Liver (tissue), 9 donors: Measurements from ENCODE around the gene UBTD2. TPM values are rescaled to one million over a fixed set of nuclear protein-coding genes. Genes with fewer than 3 reads are reported as not detected.
A peak's percentile ranks its signal among the peaks of the same experiment; 100 is the strongest.

Experiments used
- DNase-seq: peaks from one replicate; pipeline ENCODE4 v3.0.0-alpha.2; 2017; ENCODE audit warnings: low spot score
- H3K27ac ChIP-seq, 2 donors: one replicate each; pipeline ENCODE4 v1.7.0; 2013; ENCODE audit warnings: inconsistent platforms in 2 of 2, low read length in 2 of 2, control low read depth in 1 of 2, low read depth in 1 of 2, mild to moderate bottlenecking in 1 of 2
- H3K27me3 ChIP-seq, 4 donors: one replicate each; pipeline versions ENCODE4 v1.6.1 to v1.7.0; 2013; ENCODE audit warnings: low read length in 3 of 4, inconsistent platforms in 1 of 4, mild to moderate bottlenecking in 1 of 4, moderate library complexity in 1 of 4; ENCODE audit not compliant: control insufficient read depth in 4 of 4, insufficient read depth in 4 of 4
- H3K36me3 ChIP-seq, 4 donors: one replicate each; pipeline versions ENCODE4 v1.6.1 to v1.7.0; 2013; ENCODE audit warnings: low read length in 3 of 4, mild to moderate bottlenecking in 3 of 4, low read depth in 1 of 4, moderate library complexity in 1 of 4; ENCODE audit not compliant: control insufficient read depth in 4 of 4, insufficient read depth in 3 of 4
- H3K4me1 ChIP-seq, 4 donors: one replicate each; pipeline versions ENCODE4 v1.6.1 to v1.7.0; 2013; ENCODE audit warnings: low read length in 3 of 4, mild to moderate bottlenecking in 3 of 4, moderate library complexity in 1 of 4; ENCODE audit not compliant: control insufficient read depth in 4 of 4, insufficient read depth in 4 of 4
- H3K4me3 ChIP-seq, 3 donors: one replicate each; pipeline versions ENCODE4 v1.6.1 to v1.7.0; 2013; ENCODE audit warnings: low read length in 3 of 3, control low read depth in 1 of 3, low read depth in 1 of 3, mild to moderate bottlenecking in 1 of 3
- H3K9ac ChIP-seq, 2 donors: one replicate each; pipeline ENCODE4 v1.7.0; 2013; ENCODE audit warnings: low read length in 2 of 2, mild to moderate bottlenecking in 2 of 2, moderate library complexity in 2 of 2, control low read depth in 1 of 2, low read depth in 1 of 2
- H3K9me3 ChIP-seq, 4 donors: one replicate each; pipeline versions ENCODE4 v1.6.1 to v1.7.0; 2013; ENCODE audit warnings: low read length in 3 of 4; ENCODE audit not compliant: control insufficient read depth in 4 of 4
- HNF4A ChIP-seq, 2 donors: conservative IDR thresholded peaks; 2 replicates each; pipeline ENCODE4 v1.6.1; 2016; ENCODE audit warnings: antibody characterized with exemption in 2 of 2, mild to moderate bottlenecking in 2 of 2
- HNF4G ChIP-seq: IDR thresholded peaks from 2 replicates; pipeline ENCODE4 v1.6.1; 2016; ENCODE audit warnings: antibody characterized with exemption
- NR2F2 ChIP-seq: IDR thresholded peaks from 2 replicates; pipeline ENCODE4 v1.6.1; 2016; ENCODE audit warnings: antibody characterized with exemption
- RXRA ChIP-seq, 2 donors: IDR thresholded peaks; 2 replicates each; pipeline ENCODE4 v1.6.1; 2017 to 2018; ENCODE audit warnings: antibody characterized with exemption in 2 of 2, mild to moderate bottlenecking in 1 of 2
- TAF1 ChIP-seq: conservative IDR thresholded peaks from 2 replicates; pipeline ENCODE4 v1.6.1; 2016; ENCODE audit warnings: antibody characterized with exemption, mild to moderate bottlenecking
- YY1 ChIP-seq: IDR thresholded peaks from 2 replicates; pipeline ENCODE4 v1.6.1; 2016; ENCODE audit warnings: antibody characterized with exemption, mild to moderate bottlenecking
- WGBS: extraction: QIAGEN DNeasy Blood & Tissue Kit; methylation state at CpG from one replicate; pipeline ENCODE4 v1.1.7; 2013; 5-methylcytosine and 5-hydroxymethylcytosine counted together
- polyA plus RNA-seq, 2 donors: library from polyadenylated mRNA; stranded (reverse) in 1 of 2; unstranded in 1 of 2; fragments of 200-250 nt in 1 of 2; fragments of >200 nt in 1 of 2; fragmentation: Nextera tagmentation in 1 of 2; extraction: Ambion mirVana in 1 of 2; gene quantifications; one replicate each; pipeline versions ENCODE4 v1.2.1 to v1.2.3, GENCODE V29; 2013 to 2015
- total RNA-seq, 2 donors: library from RNA; depleted of rRNA; stranded (reverse); fragments of >200 nt; gene quantifications; one replicate each; pipeline ENCODE4 v1.2.3, GENCODE V29; 2014
- TF ChIP-seq, protein P1 (sequence below): IDR thresholded peaks from 2 replicates; pipeline ENCODE4 v1.6.1; 2016; ENCODE audit warnings: antibody characterized with exemption
- TF ChIP-seq, protein P2 (sequence below): IDR thresholded peaks from 2 replicates; pipeline ENCODE4 v1.6.1; 2016; ENCODE audit warnings: antibody characterized with exemption
- TF ChIP-seq, protein P3 (sequence below): fragments of 150-350 bp; IDR thresholded peaks from 2 replicates; pipeline ENCODE4 v1.5.1; 2017; ENCODE audit warnings: improper control_type of control experiment, low read depth, low read length; ENCODE audit not compliant: missing input control
- donor health status: healthy.
- donor health status: healthy.
- donor health status: healthy.
- donor health status: healthy.
- donor health status: healthy.

UBTD2 gene
- total and polyA plus RNA-seq, 4 donors = 4.4 to 8.3 (median 6.6) TPM

DNA sequence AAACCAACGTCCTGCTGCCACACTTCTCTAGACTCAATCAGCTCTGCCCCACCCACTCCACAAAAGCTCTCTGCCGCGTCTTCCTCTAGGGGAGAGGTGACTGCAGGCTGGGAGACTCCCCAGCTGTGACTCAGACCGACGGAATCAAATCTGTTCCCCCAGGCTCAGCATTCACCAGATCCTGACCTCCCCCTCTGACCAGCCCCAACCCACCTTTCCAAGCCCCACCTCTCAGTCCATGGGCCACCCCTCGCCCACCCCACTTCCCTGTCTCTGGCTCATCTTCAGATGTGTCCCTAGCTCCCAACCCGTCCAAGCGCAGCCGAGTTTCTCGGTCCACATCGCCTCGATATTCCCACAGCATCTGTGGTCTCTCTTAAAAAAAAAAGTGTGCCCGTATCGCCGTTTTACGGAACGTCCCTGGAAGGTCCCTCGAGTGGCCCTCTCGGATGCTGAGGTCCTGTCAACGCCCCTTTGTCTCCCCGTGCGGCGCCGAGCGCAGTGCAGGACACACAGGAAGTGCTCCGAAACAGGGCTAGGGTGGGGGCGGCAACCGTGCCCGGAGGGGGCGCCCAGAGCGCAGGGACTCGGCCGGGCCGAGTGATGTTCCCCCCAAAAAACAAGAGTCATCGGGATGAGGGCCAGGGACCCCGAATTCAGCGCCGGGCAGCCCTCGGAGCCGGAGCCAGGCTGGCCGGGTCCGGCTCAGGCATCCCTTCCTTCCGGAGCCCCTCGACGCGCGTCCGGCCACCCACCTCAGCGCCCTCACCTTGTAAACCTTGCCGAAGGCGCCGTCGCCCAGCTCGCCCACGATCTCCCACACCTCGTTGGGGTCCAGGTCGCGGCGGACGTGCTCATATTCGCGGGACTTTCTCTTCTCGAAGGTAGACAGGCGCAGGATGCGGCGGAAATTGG is 96.2 kb downstream of the UBTD2 start:
- H3K4me1 ChIP-seq = peaks cover 0 to 16% (median 4%) of the 10 kb centered on the region in 4 donors
- no peak for TF ChIP-seq YY1

DNA sequence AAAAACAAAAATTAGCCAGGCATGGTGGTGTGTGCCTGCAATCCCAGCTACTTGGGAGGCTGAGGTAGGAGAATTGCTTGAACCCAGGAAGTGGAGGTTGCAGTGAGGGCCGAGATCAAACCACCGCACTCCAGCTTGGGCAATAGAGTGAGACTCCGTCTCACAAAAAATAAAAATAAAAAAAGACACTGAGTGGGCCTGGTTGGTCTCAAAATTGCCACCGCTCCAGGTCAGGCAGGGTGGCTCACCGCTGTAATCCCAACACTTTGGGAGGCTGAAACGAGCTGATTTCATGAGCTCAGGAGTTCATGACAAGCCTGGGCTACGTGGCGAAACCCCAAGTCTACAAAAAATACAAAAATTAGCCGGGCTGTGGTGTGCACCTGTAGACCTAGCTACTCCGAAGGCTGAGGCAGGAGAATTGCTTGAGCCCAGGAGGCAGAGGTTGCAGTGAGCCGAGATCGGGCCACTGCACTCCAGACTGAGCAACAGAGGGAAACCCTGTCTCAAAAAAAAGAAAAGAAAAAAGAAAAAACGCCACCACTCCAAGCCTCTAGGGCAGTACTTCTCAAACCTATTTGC is 97.4 kb downstream of the UBTD2 start:
- no peaks in the 10 kb centered on the region for H3K27me3 ChIP-seq
- peak overlapping the region; percentile 38 to 55 for H3K9ac ChIP-seq
- H3K27ac ChIP-seq = peak overlapping the region; percentile 77 to 89
- peaks cover 0 to 16% (median 4%) of the 10 kb centered on the region in 4 donors for H3K4me1 ChIP-seq
- WGBS = 82% methylated on average over 13 of the region's 13 CpGs
- no peak for DNase-seq
- H3K36me3 ChIP-seq = no peaks in the 10 kb centered on the region
- TF ChIP-seq, protein P1, sequence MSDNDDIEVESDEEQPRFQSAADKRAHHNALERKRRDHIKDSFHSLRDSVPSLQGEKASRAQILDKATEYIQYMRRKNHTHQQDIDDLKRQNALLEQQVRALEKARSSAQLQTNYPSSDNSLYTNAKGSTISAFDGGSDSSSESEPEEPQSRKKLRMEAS = no peak
- no peak for TF ChIP-seq TAF1
- no peaks in the 10 kb centered on the region for H3K9me3 ChIP-seq
- H3K4me3 ChIP-seq = peak overlapping the region in 1 of 3 donors; percentile 71

More for the DNA sequence above, 96.2 kb downstream of the UBTD2 start:
- Histone ChIP-seq H3K27ac (peak overlapping the region; percentile 77 to 89), H3K36me3 (no peaks in the 10 kb centered on the region), H3K4me3 (peak overlapping the region; percentile 68 to 87 (median 71)), H3K27me3 (no peaks in the 10 kb centered on the region), H3K9ac (peak overlapping the region; percentile 55 to 71), H3K9me3 (no peaks in the 10 kb centered on the region)
- DNase-seq = peak; percentile 59
- WGBS = 2% methylated on average over 66 of the region's 66 CpGs

DNA sequence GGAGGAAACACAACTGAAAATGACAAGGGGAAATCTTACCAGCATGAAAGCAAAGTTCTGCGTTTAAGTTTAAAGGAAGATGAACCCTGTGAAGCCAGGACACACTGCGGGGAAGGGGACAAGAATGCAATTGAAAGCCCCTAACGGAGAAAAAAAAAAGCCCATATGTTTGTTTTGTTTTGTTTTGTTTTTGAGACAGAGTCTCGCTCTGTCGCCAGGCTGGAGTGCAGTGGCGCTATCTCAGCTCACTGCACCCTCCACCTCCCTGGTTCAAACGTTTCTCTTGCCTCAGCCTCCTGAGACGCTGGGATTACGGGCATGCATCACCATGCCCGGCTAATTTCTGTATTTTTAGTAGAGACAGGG is 98.5 kb downstream of the UBTD2 start:
- WGBS = 80% methylated on average over 10 of the region's 10 CpGs
- Histone ChIP-seq H3K9me3 (no peaks in the 10 kb centered on the region), H3K27ac (peak overlapping the region in 1 of 2 donors; percentile 63), H3K4me1 (peaks cover 0 to 18% (median 4%) of the 10 kb centered on the region in 4 donors), H3K4me3 (no peak overlapping the region), H3K36me3 (no peaks in the 10 kb centered on the region), H3K9ac (no peak overlapping the region), H3K27me3 (no peaks in the 10 kb centered on the region)
- TF ChIP-seq HNF4G = no peak
- TF ChIP-seq RXRA (IDR thresholded peaks at IDR 0.05) = no peak
- TF ChIP-seq, protein P2, sequence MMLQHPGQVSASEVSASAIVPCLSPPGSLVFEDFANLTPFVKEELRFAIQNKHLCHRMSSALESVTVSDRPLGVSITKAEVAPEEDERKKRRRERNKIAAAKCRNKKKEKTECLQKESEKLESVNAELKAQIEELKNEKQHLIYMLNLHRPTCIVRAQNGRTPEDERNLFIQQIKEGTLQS = no peak
- no peak for TF ChIP-seq NR2F2
- TF ChIP-seq, protein P1 = no peak
- no peak for TF ChIP-seq HNF4A (conservative IDR thresholded peaks at IDR 0.05)
- TF ChIP-seq, protein P3, sequence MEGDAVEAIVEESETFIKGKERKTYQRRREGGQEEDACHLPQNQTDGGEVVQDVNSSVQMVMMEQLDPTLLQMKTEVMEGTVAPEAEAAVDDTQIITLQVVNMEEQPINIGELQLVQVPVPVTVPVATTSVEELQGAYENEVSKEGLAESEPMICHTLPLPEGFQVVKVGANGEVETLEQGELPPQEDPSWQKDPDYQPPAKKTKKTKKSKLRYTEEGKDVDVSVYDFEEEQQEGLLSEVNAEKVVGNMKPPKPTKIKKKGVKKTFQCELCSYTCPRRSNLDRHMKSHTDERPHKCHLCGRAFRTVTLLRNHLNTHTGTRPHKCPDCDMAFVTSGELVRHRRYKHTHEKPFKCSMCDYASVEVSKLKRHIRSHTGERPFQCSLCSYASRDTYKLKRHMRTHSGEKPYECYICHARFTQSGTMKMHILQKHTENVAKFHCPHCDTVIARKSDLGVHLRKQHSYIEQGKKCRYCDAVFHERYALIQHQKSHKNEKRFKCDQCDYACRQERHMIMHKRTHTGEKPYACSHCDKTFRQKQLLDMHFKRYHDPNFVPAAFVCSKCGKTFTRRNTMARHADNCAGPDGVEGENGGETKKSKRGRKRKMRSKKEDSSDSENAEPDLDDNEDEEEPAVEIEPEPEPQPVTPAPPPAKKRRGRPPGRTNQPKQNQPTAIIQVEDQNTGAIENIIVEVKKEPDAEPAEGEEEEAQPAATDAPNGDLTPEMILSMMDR = no peak
- no peak for DNase-seq
